Endothelial cell of umbilical vein (primary cell): ENCODE results near the gene SEMA4D. TPM values are rescaled to one million over a fixed set of nuclear protein-coding genes. Genes with fewer than 3 reads are reported as not detected.

Experiments
- BruUV-seq: library from RNA; stranded (reverse); fragments of 400-500 nt; replicated peaks from 2 replicates; lab custom pipeline; 2021; lab: Mats Ljungman, UMichigan
- CTCF ChIA-PET: fragments of 300-600, 350-600 bp; sonication (Branson Sonifier 250); formaldehyde crosslinking; loops from one replicate; lab custom pipeline; 2021; ENCODE audit warnings: antibody characterized with exemption, inconsistent platforms; lab: Charles Lee
- POLR2A ChIA-PET: fragments of 300-600, 350-600 bp; sonication (Branson Sonifier 250); formaldehyde crosslinking; loops from one replicate; lab custom pipeline; 2021; ENCODE audit warnings: antibody characterized with exemption, inconsistent platforms; lab: Charles Lee
- DNase-seq: peaks from one replicate; pipeline ENCODE4 v3.0.0-alpha.2; 2011; ENCODE audit warnings: low read depth, low spot score
- FAIRE-seq: peaks from 2 replicates; lab custom pipeline; 2011; peaks lifted over from hg19 to GRCh38; lab: Jason Lieb, UNC
- H2AFZ ChIP-seq: 2 replicates; pipeline ENCODE4 v1.6.0; 2012; ENCODE audit warnings: low read depth, low read length, control low read depth, inconsistent platforms
- H3K27ac ChIP-seq: 2 replicates; pipeline ENCODE4 v1.5.1; 2011; ENCODE audit warnings: low read depth, mild to moderate bottlenecking, control low read depth, low read length, moderate library complexity; ENCODE audit not compliant: insufficient read depth
- H3K27me3 ChIP-seq, 2 experiments: 2 replicates each; pipeline versions ENCODE4 v1.6.0 to v1.6.1; 2011; ENCODE audit warnings: low read length in 2 of 2, mixed read lengths in 1 of 2; ENCODE audit not compliant: control insufficient read depth in 2 of 2, insufficient read depth in 2 of 2
- H3K36me3 ChIP-seq, 2 experiments: 2 replicates in 1 of 2; 3 replicates in 1 of 2; pipeline ENCODE4 v1.5.1; 2011; ENCODE audit warnings: low read length in 2 of 2, mild to moderate bottlenecking in 1 of 2, moderate library complexity in 1 of 2; ENCODE audit not compliant: control insufficient read depth in 2 of 2, insufficient read depth in 2 of 2; ENCODE audit errors: extremely low read depth in 1 of 2
- H3K4me1 ChIP-seq: 3 replicates; pipeline ENCODE4 v1.5.1; 2011; ENCODE audit warnings: mild to moderate bottlenecking, low read length; ENCODE audit not compliant: control insufficient read depth, insufficient read depth; ENCODE audit errors: extremely low read depth
- H3K4me2 ChIP-seq: 2 replicates; pipeline ENCODE4 v1.6.1; 2011; ENCODE audit warnings: low read length, control low read depth, mixed read lengths; ENCODE audit not compliant: insufficient read depth
- H3K4me3 ChIP-seq, 3 experiments: fragments of 200-600 bp in 1 of 3; sonication (generic), shearing (Covaris generic) in 1 of 3; replicated peaks in 1 of 3; 2 replicates each; pipeline ENCODE4 v1.5.1; 2011 to 2016; ENCODE audit warnings: control low read depth in 3 of 3, low read length in 3 of 3, mild to moderate bottlenecking in 2 of 3, inconsistent platforms in 1 of 3, low read depth in 1 of 3, moderate library complexity in 1 of 3; ENCODE audit not compliant: insufficient read depth in 1 of 3
- H3K79me2 ChIP-seq: 2 replicates; pipeline ENCODE4 v1.6.0; 2012; ENCODE audit warnings: low read length, inconsistent platforms; ENCODE audit not compliant: control insufficient read depth, insufficient read depth
- H3K9ac ChIP-seq: replicated peaks from 2 replicates; pipeline ENCODE3; 2011; ENCODE audit warnings: low read length, control low read depth; ENCODE audit not compliant: insufficient read depth; ENCODE audit errors: extremely low read depth
- H3K9me1 ChIP-seq: replicated peaks from 3 replicates; pipeline ENCODE4 v1.6.0; 2011; ENCODE audit warnings: mild to moderate bottlenecking, low read length; ENCODE audit not compliant: control insufficient read depth, insufficient read depth; ENCODE audit errors: extremely low read depth
- H3K9me3 ChIP-seq: replicated peaks from 2 replicates; pipeline ENCODE4 v1.5.1; 2012; ENCODE audit warnings: low read length, inconsistent platforms; ENCODE audit not compliant: control insufficient read depth, insufficient read depth
- H4K20me1 ChIP-seq: replicated peaks from 2 replicates; pipeline ENCODE3; 2011; ENCODE audit warnings: mild to moderate bottlenecking, low read length; ENCODE audit not compliant: control insufficient read depth, insufficient read depth; ENCODE audit errors: extremely low read depth
- EZH2 ChIP-seq: IDR thresholded peaks from 2 replicates; pipeline ENCODE4 v1.6.1; 2012; ENCODE audit warnings: borderline replicate concordance, low read depth, mild to moderate bottlenecking, moderate library complexity, low read length, inconsistent platforms; ENCODE audit not compliant: severe bottlenecking
- FOS ChIP-seq: IDR thresholded peaks from 2 replicates; pipeline ENCODE4 v1.6.1; 2011; ENCODE audit warnings: mild to moderate bottlenecking, low read length, moderate library complexity, borderline replicate concordance; ENCODE audit not compliant: insufficient read depth
- GATA2 ChIP-seq: IDR thresholded peaks from 2 replicates; pipeline ENCODE4 v1.7.0; 2011; ENCODE audit warnings: low read depth, mild to moderate bottlenecking, moderate library complexity, mixed read lengths, low read length; ENCODE audit not compliant: insufficient read length, insufficient read depth
- JUN ChIP-seq: IDR thresholded peaks from 2 replicates; pipeline ENCODE4 v1.6.1; 2011; ENCODE audit warnings: borderline replicate concordance, low read depth; ENCODE audit not compliant: insufficient read length, insufficient read depth
- MYC ChIP-seq: IDR thresholded peaks from one replicate; pipeline ENCODE4 v1.6.1; 2011; ENCODE audit warnings: mild to moderate bottlenecking, low read depth, low read length
- POLR2A ChIP-seq: IDR thresholded peaks from 2 replicates; pipeline ENCODE4 v1.6.1; 2012; ENCODE audit warnings: low read depth, mild to moderate bottlenecking, control low read depth, low read length
- POLR2AphosphoS5 ChIP-seq: IDR thresholded peaks from 2 replicates; pipeline ENCODE4 v1.6.1; 2012; ENCODE audit warnings: low read depth, mild to moderate bottlenecking, control low read depth, low read length, moderate library complexity; ENCODE audit not compliant: insufficient read depth
- dilution Hi-C: fragments of 300-500 bp; cut with MboI; formaldehyde crosslinking; loops from one replicate; pipeline ENCODE4 v1.15.0; 2019; ENCODE audit warnings: low sequenced_read_pairs; ENCODE audit not compliant: extremely low pct_ligation_motif_present
- intact Hi-C: fragments of 100-400 bp; cut with micrococcal nuclease; formaldehyde crosslinking; loops from one replicate; pipeline ENCODE4 v1.10.0; 2022
- polyA plus RNA-seq, 4 experiments: library from polyadenylated mRNA; depleted of rRNA in 3 of 4; stranded (reverse) in 3 of 4; unstranded in 1 of 4; fragments of >200 nt; gene quantifications; 2 replicates each; pipeline versions ENCODE4 v1.2.1 to v1.2.3, GENCODE V29; 2011 to 2012; ENCODE audit warnings: missing spikeins in 1 of 4
- total RNA-seq: library from RNA; stranded (reverse); gene quantifications from 2 replicates; pipeline ENCODE4 v1.2.3, GENCODE V29; 2021
- TF ChIP-seq, protein P1 (sequence below): IDR thresholded peaks from 2 replicates; pipeline ENCODE4 v1.6.1; 2011; ENCODE audit not compliant: insufficient read depth, insufficient read length
- TF ChIP-seq, protein P2 (sequence below), 2 donors: IDR thresholded peaks; 1 replicate in 1 of 2; 2 replicates in 1 of 2; pipeline ENCODE4 v1.5.1; 2011; ENCODE audit warnings: low read length in 2 of 2, mild to moderate bottlenecking in 2 of 2, moderate library complexity in 2 of 2, control low read depth in 1 of 2, inconsistent platforms in 1 of 2, low read depth in 1 of 2; ENCODE audit not compliant: insufficient read depth in 1 of 2; ENCODE audit errors: extremely low read depth in 1 of 2

The SEMA4D gene
- total and polyA plus RNA-seq, 2 donors (not counting 3 experiments of a cell fraction or from before 2014, with no cell fraction given) = 3.9 to 15.7 TPM

DNA sequence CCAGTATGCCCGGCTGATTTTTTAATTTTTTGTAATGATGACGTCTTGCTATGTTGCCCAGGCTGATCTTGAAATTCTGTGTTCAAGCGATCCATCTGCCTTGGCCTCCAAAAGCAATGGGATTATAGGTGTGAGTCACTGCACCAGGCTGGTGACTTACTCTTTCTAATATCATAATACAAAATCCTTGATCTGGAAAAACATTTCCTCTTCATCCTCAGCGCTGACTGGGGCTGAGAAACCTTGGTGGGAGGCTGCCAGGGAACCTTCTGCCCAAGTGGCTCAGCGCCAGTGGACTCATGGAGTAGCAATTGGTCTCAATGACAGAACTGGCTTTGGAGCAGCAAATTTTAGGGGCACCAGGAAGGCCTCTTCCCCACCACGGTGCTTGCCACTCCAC lies 17.5 kb upstream of the SEMA4D start:
- Histone ChIP-seq H3K9me1 (no peaks in the 10 kb centered on the region), H3K9me3 (no peaks in the 10 kb centered on the region), H3K79me2 (no peaks in the 10 kb centered on the region), H2AFZ (no peak overlapping the region), H3K4me1 (peaks cover 4% of the 10 kb centered on the region), H3K36me3 (no peaks in the 10 kb centered on the region), H4K20me1 (no peaks in the 10 kb centered on the region), H3K4me2 (no peak overlapping the region), H3K27me3 (peaks cover 5 to 10% of the 10 kb centered on the region in 2 experiments), H3K27ac (no peak overlapping the region), H3K9ac (no peak overlapping the region), H3K4me3 (no peak overlapping the region)
- no peak for FAIRE-seq
- BruUV-seq = no TSS peak
- TF ChIP-seq, protein P1, sequence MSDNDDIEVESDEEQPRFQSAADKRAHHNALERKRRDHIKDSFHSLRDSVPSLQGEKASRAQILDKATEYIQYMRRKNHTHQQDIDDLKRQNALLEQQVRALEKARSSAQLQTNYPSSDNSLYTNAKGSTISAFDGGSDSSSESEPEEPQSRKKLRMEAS = no peak
- TF ChIP-seq GATA2 = no peak
- no peak for TF ChIP-seq POLR2A
- no peak for TF ChIP-seq FOS
- no peak for TF ChIP-seq EZH2
- TF ChIP-seq, protein P2, sequence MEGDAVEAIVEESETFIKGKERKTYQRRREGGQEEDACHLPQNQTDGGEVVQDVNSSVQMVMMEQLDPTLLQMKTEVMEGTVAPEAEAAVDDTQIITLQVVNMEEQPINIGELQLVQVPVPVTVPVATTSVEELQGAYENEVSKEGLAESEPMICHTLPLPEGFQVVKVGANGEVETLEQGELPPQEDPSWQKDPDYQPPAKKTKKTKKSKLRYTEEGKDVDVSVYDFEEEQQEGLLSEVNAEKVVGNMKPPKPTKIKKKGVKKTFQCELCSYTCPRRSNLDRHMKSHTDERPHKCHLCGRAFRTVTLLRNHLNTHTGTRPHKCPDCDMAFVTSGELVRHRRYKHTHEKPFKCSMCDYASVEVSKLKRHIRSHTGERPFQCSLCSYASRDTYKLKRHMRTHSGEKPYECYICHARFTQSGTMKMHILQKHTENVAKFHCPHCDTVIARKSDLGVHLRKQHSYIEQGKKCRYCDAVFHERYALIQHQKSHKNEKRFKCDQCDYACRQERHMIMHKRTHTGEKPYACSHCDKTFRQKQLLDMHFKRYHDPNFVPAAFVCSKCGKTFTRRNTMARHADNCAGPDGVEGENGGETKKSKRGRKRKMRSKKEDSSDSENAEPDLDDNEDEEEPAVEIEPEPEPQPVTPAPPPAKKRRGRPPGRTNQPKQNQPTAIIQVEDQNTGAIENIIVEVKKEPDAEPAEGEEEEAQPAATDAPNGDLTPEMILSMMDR (IDR thresholded peaks at IDR 0.05; ENCODE audit: extremely low read depth in 1 of 2, insufficient read depth in 1 of 2, low read depth in 1 of 2, low read length in 2 of 2) = no peak
- TF ChIP-seq POLR2AphosphoS5 = no peak
- TF ChIP-seq MYC = no peak
- TF ChIP-seq JUN = no peak
- ChIA-PET CTCF (no interaction called here), POLR2A (no interaction called here)
- intact Hi-C loops = no loop called here
- DNase-seq = no peak
- dilution Hi-C loops = no loop called here
